Progenitor cell of endocrine pancreas (in vitro differentiated cells): ENCODE data around the gene OR2A12. TPM values are rescaled to one million over a fixed set of nuclear protein-coding genes. Genes with fewer than 3 reads are reported as not detected.

Experiments
- DNase-seq: peaks from one replicate; pipeline ENCODE4 v3.0.0; 2021; ENCODE audit warnings: low spot score; ENCODE audit not compliant: unreplicated experiment
- H3K27ac Mint-ChIP-seq: 2 replicates; pipeline ENCODE4 v1.8.0; 2021; ENCODE audit warnings: mild to moderate bottlenecking, moderate library complexity, mixed read lengths
- H3K27me3 Mint-ChIP-seq: 2 replicates; pipeline ENCODE4 v1.8.0; 2021; ENCODE audit warnings: mixed read lengths
- H3K36me3 Mint-ChIP-seq: 2 replicates; pipeline ENCODE4 v1.8.0; 2022; ENCODE audit warnings: mixed read lengths; ENCODE audit not compliant: insufficient read depth
- H3K4me1 Mint-ChIP-seq: 2 replicates; pipeline ENCODE4 v1.8.0; 2021; ENCODE audit warnings: low read depth, mixed read lengths
- H3K4me3 Mint-ChIP-seq: 2 replicates; pipeline ENCODE4 v1.8.0; 2021; ENCODE audit warnings: low read depth, mild to moderate bottlenecking, moderate library complexity, mixed read lengths
- H3K9me3 Mint-ChIP-seq: 2 replicates; pipeline ENCODE4 v1.8.0; 2021; ENCODE audit warnings: low read depth, mixed read lengths
- total RNA-seq: library from RNA; stranded (reverse); gene quantifications from 2 replicates; pipeline ENCODE4 v1.2.1, GENCODE V29; 2021
- TF ChIP-seq, protein P1 (sequence below): fragments of 200-600 bp; sonication (generic); IDR thresholded peaks from one replicate; pipeline ENCODE4 v1.5.0; 2021; ENCODE audit warnings: antibody characterized with exemption, mild to moderate bottlenecking; ENCODE audit not compliant: unreplicated experiment

OR2A12 gene
- total RNA-seq, 1 donor from 2014 or later = not detected

DNA sequence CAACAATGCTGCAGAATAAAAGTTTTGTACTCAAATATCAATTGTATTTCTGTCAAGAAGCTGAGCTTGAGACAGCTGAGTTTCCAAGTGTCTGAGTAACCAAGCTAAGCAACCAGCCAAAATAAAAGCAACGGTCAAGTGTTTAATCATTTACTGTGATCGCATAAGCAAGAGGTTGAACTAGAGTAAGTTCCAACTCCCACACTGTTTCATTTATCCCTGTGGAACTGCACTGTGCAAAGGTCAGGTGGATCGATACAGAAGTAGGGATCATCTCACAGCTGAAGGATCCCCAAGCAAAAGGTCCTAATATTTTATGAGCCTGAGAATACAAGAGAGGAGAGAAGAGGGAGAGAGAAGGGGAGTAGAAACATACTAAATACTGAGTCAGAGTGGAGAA lies 58.3 kb downstream of the OR2A12 start:
- DNase-seq = no peak
- H3K27ac Mint-ChIP-seq = no peak overlapping the region
- no peaks in the 10 kb centered on the region for H3K4me1 Mint-ChIP-seq
- TF ChIP-seq, protein P1, sequence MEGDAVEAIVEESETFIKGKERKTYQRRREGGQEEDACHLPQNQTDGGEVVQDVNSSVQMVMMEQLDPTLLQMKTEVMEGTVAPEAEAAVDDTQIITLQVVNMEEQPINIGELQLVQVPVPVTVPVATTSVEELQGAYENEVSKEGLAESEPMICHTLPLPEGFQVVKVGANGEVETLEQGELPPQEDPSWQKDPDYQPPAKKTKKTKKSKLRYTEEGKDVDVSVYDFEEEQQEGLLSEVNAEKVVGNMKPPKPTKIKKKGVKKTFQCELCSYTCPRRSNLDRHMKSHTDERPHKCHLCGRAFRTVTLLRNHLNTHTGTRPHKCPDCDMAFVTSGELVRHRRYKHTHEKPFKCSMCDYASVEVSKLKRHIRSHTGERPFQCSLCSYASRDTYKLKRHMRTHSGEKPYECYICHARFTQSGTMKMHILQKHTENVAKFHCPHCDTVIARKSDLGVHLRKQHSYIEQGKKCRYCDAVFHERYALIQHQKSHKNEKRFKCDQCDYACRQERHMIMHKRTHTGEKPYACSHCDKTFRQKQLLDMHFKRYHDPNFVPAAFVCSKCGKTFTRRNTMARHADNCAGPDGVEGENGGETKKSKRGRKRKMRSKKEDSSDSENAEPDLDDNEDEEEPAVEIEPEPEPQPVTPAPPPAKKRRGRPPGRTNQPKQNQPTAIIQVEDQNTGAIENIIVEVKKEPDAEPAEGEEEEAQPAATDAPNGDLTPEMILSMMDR = no peak
- peaks cover 29% of the 10 kb centered on the region for H3K9me3 Mint-ChIP-seq
- H3K4me3 Mint-ChIP-seq = no peak overlapping the region
- H3K27me3 Mint-ChIP-seq = no peaks in the 10 kb centered on the region
- H3K36me3 Mint-ChIP-seq = peaks cover 3% of the 10 kb centered on the region

DNA sequence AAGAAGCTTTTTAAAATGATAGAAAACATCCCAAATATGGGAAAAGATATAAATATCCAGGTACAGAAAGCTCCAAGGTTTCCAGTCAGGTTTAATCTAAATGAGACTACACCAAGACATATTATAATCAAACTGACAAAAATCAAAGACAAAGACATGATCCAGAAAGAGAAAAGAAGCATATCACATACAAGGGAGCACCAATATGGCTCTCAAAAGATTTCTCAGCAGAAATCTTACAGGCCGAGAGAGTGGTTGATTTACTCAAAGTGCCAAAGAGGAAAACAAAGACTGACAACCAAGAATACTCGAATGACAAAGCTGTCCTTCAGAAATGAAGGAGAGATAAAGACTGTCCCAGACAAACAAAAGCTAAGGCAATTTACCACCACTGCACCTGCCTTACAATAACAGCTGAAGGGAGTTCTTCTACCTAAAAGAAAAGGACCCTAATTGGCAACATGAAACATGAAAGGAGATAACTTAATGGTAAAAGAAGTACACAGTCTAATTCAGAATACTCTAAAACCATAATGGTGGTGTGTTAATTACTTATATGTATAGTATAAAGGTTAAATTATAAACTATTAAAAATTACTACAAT lies 62.2 kb downstream of the OR2A12 start:
- Mint-ChIP-seq H3K36me3 (peaks cover 3% of the 10 kb centered on the region), H3K4me3 (no peak overlapping the region), H3K4me1 (no peaks in the 10 kb centered on the region), H3K27me3 (no peaks in the 10 kb centered on the region), H3K27ac (no peak overlapping the region), H3K9me3 (peaks cover 42% of the 10 kb centered on the region)
- DNase-seq = no peak
- TF ChIP-seq, protein P1 = no peak

Other genes starting within 250 kb of the OR2A12 start
- 112 TPM in 2 replicates for gene TCAF1, start 184.1 kb upstream of the OR2A12 start, total RNA-seq
- not detected in 2 replicates for gene OR2F2, start 151.0 kb upstream of the OR2A12 start, total RNA-seq
- not detected in 2 replicates for gene OR2F1, start 131.4 kb upstream of the OR2A12 start, total RNA-seq
- not detected in 2 replicates for gene OR6B1, start 86.0 kb upstream of the OR2A12 start, total RNA-seq
- gene OR2A5, start 37.3 kb upstream of the OR2A12 start, total RNA-seq = not detected in 2 replicates
- not detected in 2 replicates for gene OR2A25, start 16.5 kb upstream of the OR2A12 start, total RNA-seq
- gene OR2A2, start 23.3 kb downstream of the OR2A12 start, total RNA-seq = not detected in 2 replicates
- gene OR2A14, start 36.9 kb downstream of the OR2A12 start, total RNA-seq = not detected in 2 replicates
- 5.4 and 6.9 TPM in 2 replicates for gene CTAGE4, start 97.2 kb downstream of the OR2A12 start, total RNA-seq
- gene ARHGEF35, start 109.6 kb downstream of the OR2A12 start, total RNA-seq = 17.3 and 19.5 TPM in 2 replicates
- 0.20 TPM in 1 of 2 replicates, not detected in the other for gene OR2A42, start 153.3 kb downstream of the OR2A12 start, total RNA-seq
- 8.0 and 9.3 TPM in 2 replicates for gene OR2A7, start 178.5 kb downstream of the OR2A12 start, total RNA-seq
- 7.2 and 8.9 TPM in 2 replicates for gene CTAGE8, start 183.0 kb downstream of the OR2A12 start, total RNA-seq
- gene OR2A1, start 226.1 kb downstream of the OR2A12 start, total RNA-seq = 0.12 TPM in 1 of 2 replicates, not detected in the other